Neural progenitor cell (in vitro differentiated cells): Measurements from ENCODE around the gene WDR89. TPM values are rescaled to one million over a fixed set of nuclear protein-coding genes. Genes with fewer than 3 reads are reported as not detected.
"Not testable (repeated sequence)": the region's sequence is repeated elsewhere in the genome, so short reads cannot be mapped to it uniquely, and the experiment has no call there.

Experiments
- DNase-seq: peaks from one replicate; pipeline ENCODE4 v3.0.0-alpha.2; 2016; ENCODE audit warnings: low spot score
- H2AFZ ChIP-seq: fragments of 200-600 bp; sonication (generic); replicated peaks from 2 replicates; pipeline ENCODE4 v1.6.1; 2016; ENCODE audit warnings: antibody characterized with exemption
- H3F3A ChIP-seq: fragments of 200-600 bp; sonication (generic); 2 replicates; pipeline ENCODE4 v1.6.1; 2016; ENCODE audit warnings: antibody characterized with exemption, low read depth
- H3K27ac ChIP-seq: fragments of 200-600 bp; sonication (generic); 2 replicates; pipeline ENCODE4 v1.5.1; 2016; ENCODE audit warnings: mild to moderate bottlenecking
- H3K27me3 ChIP-seq: fragments of 200-600 bp; sonication (generic); 2 replicates; pipeline ENCODE4 v1.6.1; 2016; ENCODE audit warnings: mild to moderate bottlenecking, moderate library complexity
- H3K36me3 ChIP-seq: fragments of 200-600 bp; sonication (generic); 2 replicates; pipeline ENCODE4 v1.5.1; 2016
- H3K4me1 ChIP-seq: fragments of 200-600 bp; sonication (generic); 2 replicates; pipeline ENCODE4 v1.6.1; 2016; ENCODE audit warnings: mixed run types
- H3K4me2 ChIP-seq: fragments of 200-600 bp; sonication (generic); 2 replicates; pipeline ENCODE4 v1.6.1; 2016
- H3K4me3 ChIP-seq: fragments of 200-600 bp; sonication (generic); 2 replicates; pipeline ENCODE4 v1.5.1; 2016
- H3K79me2 ChIP-seq: fragments of 200-600 bp; sonication (generic); 2 replicates; pipeline ENCODE4 v1.6.1; 2016; ENCODE audit warnings: low read depth
- H3K9ac ChIP-seq: fragments of 200-600 bp; sonication (generic); 2 replicates; pipeline ENCODE4 v1.6.1; 2016
- H3K9me3 ChIP-seq: fragments of 200-600 bp; sonication (generic); 2 replicates; pipeline ENCODE4 v1.5.1; 2016; ENCODE audit warnings: low read depth
- H4K20me1 ChIP-seq: fragments of 200-600 bp; sonication (generic); 2 replicates; pipeline ENCODE4 v1.6.1; 2016; ENCODE audit warnings: low read depth
- H3K27ac Mint-ChIP-seq: 3 replicates; pipeline ENCODE4 v1.8.0; 2021; ENCODE audit warnings: mixed read lengths
- H3K27me3 Mint-ChIP-seq: 2 replicates; pipeline ENCODE4 v1.8.0; 2022; ENCODE audit warnings: low read depth, mild to moderate bottlenecking, inconsistent platforms, moderate library complexity, mixed read lengths; ENCODE audit not compliant: insufficient read depth
- H3K36me3 Mint-ChIP-seq: 3 replicates; pipeline ENCODE4 v1.8.0; 2021; ENCODE audit warnings: mixed read lengths
- H3K4me1 Mint-ChIP-seq: 3 replicates; pipeline ENCODE4 v1.8.0; 2021; ENCODE audit warnings: mixed read lengths
- H3K4me3 Mint-ChIP-seq: 3 replicates; pipeline ENCODE4 v1.8.0; 2021; ENCODE audit warnings: mild to moderate bottlenecking, moderate library complexity, mixed read lengths
- H3K9me3 Mint-ChIP-seq: 3 replicates; pipeline ENCODE4 v1.8.0; 2020; ENCODE audit warnings: mixed read lengths
- EZH2 ChIP-seq: fragments of 200-600 bp; sonication (generic); IDR thresholded peaks from 2 replicates; pipeline ENCODE4 v1.6.1; 2017; ENCODE audit warnings: antibody characterized with exemption, mild to moderate bottlenecking, moderate library complexity
- EZH2phosphoT487 ChIP-seq: fragments of 200-600 bp; sonication (generic); IDR thresholded peaks from 2 replicates; pipeline ENCODE4 v1.6.1; 2017; ENCODE audit warnings: antibody characterized with exemption
- total RNA-seq: library from RNA; depleted of rRNA; stranded (reverse); fragments of >200 nt; gene quantifications from 2 replicates; pipeline ENCODE4 v1.2.3, GENCODE V29; 2015; ENCODE audit warnings: low replicate concordance
- TF ChIP-seq, protein P1 (sequence below): fragments of 200-600 bp; sonication (generic); IDR thresholded peaks from 2 replicates; pipeline ENCODE4 v1.5.1; 2017; ENCODE audit warnings: antibody characterized with exemption, mild to moderate bottlenecking

WDR89 gene
- total RNA-seq, 1 donor from 2014 or later, result 39.0 TPM

DNA sequence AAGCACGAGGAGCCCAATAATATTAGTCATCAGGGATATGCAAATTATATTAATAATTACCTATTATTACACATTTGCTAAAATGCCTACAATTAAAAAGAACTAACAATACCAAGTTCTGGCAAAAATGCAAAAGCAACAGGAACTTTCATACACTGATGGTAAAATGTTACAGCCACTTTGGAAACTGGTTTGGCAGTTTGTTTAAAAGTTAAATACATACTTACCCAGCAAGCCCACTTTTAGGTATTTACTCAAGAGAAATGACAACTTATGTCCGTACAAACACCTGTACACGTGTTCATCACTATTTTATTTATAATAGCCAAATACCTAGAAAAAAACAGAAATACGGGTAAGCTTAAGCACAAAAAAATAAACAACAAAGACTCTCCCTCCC, 17.0 kb downstream of the WDR89 start:
- no peaks in the 10 kb centered on the region for H3K27me3 ChIP-seq
- H3K4me1 Mint-ChIP-seq, result no peaks in the 10 kb centered on the region
- no peaks in the 10 kb centered on the region for H3K9me3 ChIP-seq
- DNase-seq, result no peak
- TF ChIP-seq, protein P1, sequence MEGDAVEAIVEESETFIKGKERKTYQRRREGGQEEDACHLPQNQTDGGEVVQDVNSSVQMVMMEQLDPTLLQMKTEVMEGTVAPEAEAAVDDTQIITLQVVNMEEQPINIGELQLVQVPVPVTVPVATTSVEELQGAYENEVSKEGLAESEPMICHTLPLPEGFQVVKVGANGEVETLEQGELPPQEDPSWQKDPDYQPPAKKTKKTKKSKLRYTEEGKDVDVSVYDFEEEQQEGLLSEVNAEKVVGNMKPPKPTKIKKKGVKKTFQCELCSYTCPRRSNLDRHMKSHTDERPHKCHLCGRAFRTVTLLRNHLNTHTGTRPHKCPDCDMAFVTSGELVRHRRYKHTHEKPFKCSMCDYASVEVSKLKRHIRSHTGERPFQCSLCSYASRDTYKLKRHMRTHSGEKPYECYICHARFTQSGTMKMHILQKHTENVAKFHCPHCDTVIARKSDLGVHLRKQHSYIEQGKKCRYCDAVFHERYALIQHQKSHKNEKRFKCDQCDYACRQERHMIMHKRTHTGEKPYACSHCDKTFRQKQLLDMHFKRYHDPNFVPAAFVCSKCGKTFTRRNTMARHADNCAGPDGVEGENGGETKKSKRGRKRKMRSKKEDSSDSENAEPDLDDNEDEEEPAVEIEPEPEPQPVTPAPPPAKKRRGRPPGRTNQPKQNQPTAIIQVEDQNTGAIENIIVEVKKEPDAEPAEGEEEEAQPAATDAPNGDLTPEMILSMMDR, result no peak
- TF ChIP-seq EZH2, result no peak
- no peak for TF ChIP-seq EZH2phosphoT487
- H3K36me3 Mint-ChIP-seq, result peaks cover 11% of the 10 kb centered on the region
- no peak overlapping the region for H3K4me3 Mint-ChIP-seq
- H3K79me2 ChIP-seq, result peaks cover 77% of the 10 kb centered on the region
- H3K27ac Mint-ChIP-seq, result no peak overlapping the region
- H3K9me3 Mint-ChIP-seq, result no peaks in the 10 kb centered on the region
- H2AFZ ChIP-seq, result no peak overlapping the region
- peaks cover 4% of the 10 kb centered on the region for H4K20me1 ChIP-seq
- H3K27ac ChIP-seq, result no peak overlapping the region
- H3K9ac ChIP-seq, result no peak overlapping the region
- H3K36me3 ChIP-seq, result no peaks in the 10 kb centered on the region
- H3K4me2 ChIP-seq, result no peak overlapping the region
- H3F3A ChIP-seq, result no peaks in the 10 kb centered on the region
- H3K4me1 ChIP-seq, result no peaks in the 10 kb centered on the region
- no peak overlapping the region for H3K4me3 ChIP-seq
- no peaks in the 10 kb centered on the region for H3K27me3 Mint-ChIP-seq

DNA sequence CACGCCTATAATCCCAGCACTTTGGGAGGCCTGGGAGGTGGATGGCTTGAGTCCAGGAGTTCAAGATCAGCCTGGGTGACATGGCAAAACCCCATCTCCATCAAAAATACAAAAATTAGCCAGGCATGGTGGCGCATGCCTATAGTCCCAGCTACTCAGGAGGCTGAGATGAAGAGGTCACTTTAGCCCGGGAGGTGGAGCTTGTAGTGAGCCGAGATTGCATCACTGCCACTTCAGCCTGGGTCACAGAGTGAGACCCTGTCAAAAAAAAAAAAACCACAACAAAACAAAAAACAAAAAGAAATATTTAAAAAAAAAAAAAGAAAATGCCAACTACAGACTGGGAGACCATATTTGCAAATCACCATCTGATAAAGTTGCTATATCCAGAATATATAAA, 17.5 kb downstream of the WDR89 start:
- Histone ChIP-seq H3K27ac (no peak overlapping the region), H3K4me2 (no peak overlapping the region), H3K27me3 (no peaks in the 10 kb centered on the region), H3K4me3 (no peak overlapping the region), H3K79me2 (peaks cover 78% of the 10 kb centered on the region), H4K20me1 (peaks cover 4% of the 10 kb centered on the region), H2AFZ (no peak overlapping the region), H3K36me3 (no peaks in the 10 kb centered on the region), H3K4me1 (no peaks in the 10 kb centered on the region), H3F3A (no peaks in the 10 kb centered on the region), H3K9ac (no peak overlapping the region), H3K9me3 (no peaks in the 10 kb centered on the region)
- TF ChIP-seq, protein P1, result no peak
- TF ChIP-seq EZH2phosphoT487, result no peak
- TF ChIP-seq EZH2, result no peak
- H3K27me3 Mint-ChIP-seq, result no peaks in the 10 kb centered on the region
- H3K27ac Mint-ChIP-seq, result no peak overlapping the region
- H3K36me3 Mint-ChIP-seq, result peaks cover 7% of the 10 kb centered on the region
- DNase-seq, result no peak
- H3K4me3 Mint-ChIP-seq, result no peak overlapping the region
- H3K4me1 Mint-ChIP-seq, result no peaks in the 10 kb centered on the region
- H3K9me3 Mint-ChIP-seq, result no peaks in the 10 kb centered on the region

DNA sequence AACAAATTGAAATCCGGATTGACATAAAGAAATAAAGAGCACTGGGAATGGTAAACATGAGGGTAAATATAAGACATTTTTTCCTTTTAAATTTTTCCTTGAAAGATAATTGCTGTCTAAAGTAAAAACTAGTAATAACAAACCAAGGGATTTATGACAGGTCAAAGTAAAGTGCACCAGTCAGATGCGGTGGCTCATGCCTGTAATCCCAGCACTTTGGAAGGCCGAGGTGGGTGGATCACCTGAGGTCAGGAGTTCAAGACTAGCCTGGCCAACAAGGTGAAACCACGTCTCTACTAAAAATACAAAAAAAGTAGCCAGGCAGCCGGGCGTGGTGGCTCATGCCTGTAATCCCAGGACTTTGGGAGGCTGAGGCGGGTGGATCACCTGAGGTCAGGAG, 19.7 kb downstream of the WDR89 start:
- H3K9ac ChIP-seq, H3K4me2 ChIP-seq, H3K4me3 Mint-ChIP-seq, H2AFZ ChIP-seq, H3K27ac ChIP-seq, H3K27ac Mint-ChIP-seq, H3K4me1 Mint-ChIP-seq, H3K36me3 Mint-ChIP-seq, H3K9me3 Mint-ChIP-seq, H3F3A ChIP-seq, H3K27me3 Mint-ChIP-seq, H3K27me3 ChIP-seq, H3K4me1 ChIP-seq, H3K36me3 ChIP-seq, H3K4me3 ChIP-seq, H3K9me3 ChIP-seq, DNase-seq: not testable (repeated sequence)
- Histone ChIP-seq H3K79me2 (peaks cover 83% of the 10 kb centered on the region), H4K20me1 (peaks cover 13% of the 10 kb centered on the region)

DNA sequence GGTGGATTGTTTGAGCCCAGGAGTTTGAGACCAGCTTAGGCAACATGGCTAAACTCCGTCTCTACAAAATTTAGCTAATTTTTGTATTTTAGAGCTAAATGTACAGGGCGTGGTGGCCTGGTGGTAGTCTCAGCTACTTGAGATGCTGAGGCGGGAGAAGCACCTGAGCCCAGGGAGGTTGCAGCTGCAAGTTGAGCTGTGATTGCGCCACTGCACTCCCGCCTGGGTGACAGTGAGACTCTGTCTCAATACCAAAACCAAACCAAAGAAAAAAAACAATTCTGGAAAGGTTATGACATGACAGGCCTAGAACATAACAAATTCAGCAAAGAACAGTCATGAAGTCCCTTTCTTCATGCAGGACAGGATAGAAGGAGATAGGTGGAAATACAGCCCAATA, 25.7 kb downstream of the WDR89 start:
- no peak overlapping the region for H3K4me3 Mint-ChIP-seq
- no peak overlapping the region for H3K27ac Mint-ChIP-seq
- peaks cover 4% of the 10 kb centered on the region for H3F3A ChIP-seq
- peaks cover 11% of the 10 kb centered on the region for H3K36me3 Mint-ChIP-seq
- no peak overlapping the region for H3K27ac ChIP-seq
- no peaks in the 10 kb centered on the region for H3K27me3 ChIP-seq
- peaks cover 9% of the 10 kb centered on the region for H4K20me1 ChIP-seq
- no peak overlapping the region for H3K4me2 ChIP-seq
- H3K4me1 ChIP-seq, result no peaks in the 10 kb centered on the region
- H3K9ac ChIP-seq, result no peak overlapping the region
- peaks cover 80% of the 10 kb centered on the region for H3K79me2 ChIP-seq
- no peak overlapping the region for H2AFZ ChIP-seq
- H3K27me3 Mint-ChIP-seq, result no peaks in the 10 kb centered on the region
- TF ChIP-seq EZH2phosphoT487 (no peak), EZH2 (no peak)
- TF ChIP-seq, protein P1, result no peak
- no peaks in the 10 kb centered on the region for H3K4me1 Mint-ChIP-seq
- H3K4me3 ChIP-seq, result no peak overlapping the region
- no peaks in the 10 kb centered on the region for H3K36me3 ChIP-seq
- H3K9me3 ChIP-seq, result no peaks in the 10 kb centered on the region
- peaks cover 3% of the 10 kb centered on the region for H3K9me3 Mint-ChIP-seq
- no peak for DNase-seq
